WI38 (cell line): ENCODE measurements around the gene HSPA1L.

ENCODE experiments used
- H3K4me3 ChIP-seq: 2 replicates; pipeline ENCODE4 v1.5.1; 2011; ENCODE audit warnings: low read depth, mild to moderate bottlenecking, control low read depth, low read length
- TF ChIP-seq, protein P1 (sequence below): IDR thresholded peaks from 2 replicates; pipeline ENCODE4 v1.5.1; 2012; ENCODE audit warnings: low read depth, mild to moderate bottlenecking, control low read depth, low read length

HSPA1L gene

DNA sequence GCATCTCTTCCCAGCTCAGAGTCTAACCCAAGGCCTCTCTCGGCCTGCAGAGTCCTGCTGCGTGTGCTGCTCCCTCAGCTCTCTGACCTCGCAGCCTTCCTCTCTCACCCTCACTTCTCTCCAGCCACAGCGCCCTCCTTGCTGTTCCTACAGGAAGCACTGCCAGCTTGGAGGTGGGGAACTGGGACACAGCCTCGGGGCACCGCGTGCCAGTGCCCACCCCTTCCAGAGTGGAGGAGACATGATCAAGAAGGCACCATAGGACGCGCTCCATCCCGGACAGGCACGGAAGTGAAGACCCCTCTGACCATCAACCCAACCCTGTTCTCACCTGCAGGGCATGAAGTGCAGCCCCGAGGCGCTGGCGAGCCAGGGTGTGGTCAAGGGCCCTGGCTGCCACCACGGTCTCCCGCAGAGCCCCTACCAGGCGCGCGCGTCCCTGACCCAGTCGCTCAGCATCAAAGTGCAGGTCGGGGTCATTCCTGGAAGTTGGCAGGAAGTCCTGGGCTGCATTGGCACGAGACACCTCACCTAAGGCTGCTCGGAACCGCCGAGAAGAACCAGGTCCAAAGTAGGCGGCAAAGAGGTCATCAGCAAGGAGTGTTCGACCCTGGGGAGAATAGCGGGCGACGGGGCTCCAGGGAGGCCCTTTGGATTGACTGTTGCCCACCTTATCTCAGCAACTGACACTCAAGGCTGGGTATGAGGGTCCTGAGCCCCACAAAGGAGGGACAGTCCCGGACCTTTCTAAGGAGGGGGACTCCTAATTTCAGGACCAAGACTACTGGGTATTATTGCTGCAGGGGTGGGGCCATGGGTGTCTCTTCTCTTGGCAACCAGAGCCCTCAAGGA lies 39.2 kb downstream of the HSPA1L start:
- TF ChIP-seq, protein P1, sequence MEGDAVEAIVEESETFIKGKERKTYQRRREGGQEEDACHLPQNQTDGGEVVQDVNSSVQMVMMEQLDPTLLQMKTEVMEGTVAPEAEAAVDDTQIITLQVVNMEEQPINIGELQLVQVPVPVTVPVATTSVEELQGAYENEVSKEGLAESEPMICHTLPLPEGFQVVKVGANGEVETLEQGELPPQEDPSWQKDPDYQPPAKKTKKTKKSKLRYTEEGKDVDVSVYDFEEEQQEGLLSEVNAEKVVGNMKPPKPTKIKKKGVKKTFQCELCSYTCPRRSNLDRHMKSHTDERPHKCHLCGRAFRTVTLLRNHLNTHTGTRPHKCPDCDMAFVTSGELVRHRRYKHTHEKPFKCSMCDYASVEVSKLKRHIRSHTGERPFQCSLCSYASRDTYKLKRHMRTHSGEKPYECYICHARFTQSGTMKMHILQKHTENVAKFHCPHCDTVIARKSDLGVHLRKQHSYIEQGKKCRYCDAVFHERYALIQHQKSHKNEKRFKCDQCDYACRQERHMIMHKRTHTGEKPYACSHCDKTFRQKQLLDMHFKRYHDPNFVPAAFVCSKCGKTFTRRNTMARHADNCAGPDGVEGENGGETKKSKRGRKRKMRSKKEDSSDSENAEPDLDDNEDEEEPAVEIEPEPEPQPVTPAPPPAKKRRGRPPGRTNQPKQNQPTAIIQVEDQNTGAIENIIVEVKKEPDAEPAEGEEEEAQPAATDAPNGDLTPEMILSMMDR = no peak
- no peak overlapping the region for H3K4me3 ChIP-seq

DNA sequence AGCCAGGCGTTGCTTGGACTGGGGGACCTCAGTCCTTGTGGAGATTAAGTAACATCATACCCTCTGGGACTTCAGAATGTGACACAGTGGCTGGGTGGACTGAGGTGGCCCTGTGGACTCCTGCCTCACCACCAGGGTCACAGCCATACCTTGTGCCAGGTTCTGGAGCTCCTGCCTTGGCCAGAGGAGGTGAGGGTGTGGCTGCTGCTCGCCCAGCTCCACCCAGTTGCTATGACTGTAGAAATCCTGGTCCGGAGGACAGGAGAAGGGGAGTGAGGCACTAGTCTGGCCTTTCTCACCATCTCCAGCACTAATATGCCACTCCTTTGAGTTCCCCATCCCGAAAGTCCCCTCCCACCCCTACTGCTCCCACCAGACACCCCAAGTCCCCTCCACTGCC lies 39.9 kb downstream of the HSPA1L start:
- H3K4me3 ChIP-seq = no peak overlapping the region

DNA sequence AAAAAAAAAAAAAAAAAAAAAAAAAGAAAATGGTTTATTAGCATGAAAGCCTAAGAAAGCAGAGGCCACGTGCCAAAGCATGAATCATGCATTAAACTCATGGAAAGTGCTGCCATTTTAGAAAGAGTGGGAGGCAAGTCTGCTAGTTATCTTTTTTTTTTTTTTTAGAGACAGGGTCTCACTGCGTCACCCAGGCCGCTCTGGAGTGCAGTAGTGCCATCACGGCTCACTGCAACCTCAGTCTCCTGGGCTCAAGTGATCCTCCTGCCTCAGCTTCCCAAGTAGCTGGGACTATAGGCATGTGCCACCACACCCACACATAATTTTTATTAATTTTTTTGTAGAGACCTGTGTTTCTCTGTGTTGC lies 43.1 kb downstream of the HSPA1L start:
- TF ChIP-seq, protein P1 = no peak

More for the DNA sequence above, 39.9 kb downstream of the HSPA1L start:
- TF ChIP-seq, protein P1 = no peak

DNA sequence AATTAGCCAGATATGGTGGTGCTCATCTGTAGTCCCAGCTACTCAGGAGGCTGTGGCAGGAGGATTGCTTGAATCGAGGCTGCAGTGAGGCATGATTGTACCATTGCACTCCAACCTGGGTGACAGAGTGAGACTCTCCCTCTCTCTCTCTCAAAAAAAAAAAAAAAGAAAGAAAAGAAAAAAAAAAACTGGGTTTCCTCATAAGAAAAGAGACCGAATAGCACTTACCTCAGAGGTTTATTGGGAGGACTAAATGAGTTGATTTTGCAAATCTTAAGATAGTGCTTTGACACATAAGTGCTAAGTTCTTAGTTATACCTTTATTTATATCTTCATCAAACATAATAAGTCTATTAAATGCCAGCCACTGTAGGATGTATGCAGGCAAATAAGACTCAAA lies 44.2 kb downstream of the HSPA1L start:
- H3K4me3 ChIP-seq = no peak overlapping the region
- TF ChIP-seq, protein P1 = no peak

More for the DNA sequence above, 43.1 kb downstream of the HSPA1L start:
- H3K4me3 ChIP-seq = no peak overlapping the region

DNA sequence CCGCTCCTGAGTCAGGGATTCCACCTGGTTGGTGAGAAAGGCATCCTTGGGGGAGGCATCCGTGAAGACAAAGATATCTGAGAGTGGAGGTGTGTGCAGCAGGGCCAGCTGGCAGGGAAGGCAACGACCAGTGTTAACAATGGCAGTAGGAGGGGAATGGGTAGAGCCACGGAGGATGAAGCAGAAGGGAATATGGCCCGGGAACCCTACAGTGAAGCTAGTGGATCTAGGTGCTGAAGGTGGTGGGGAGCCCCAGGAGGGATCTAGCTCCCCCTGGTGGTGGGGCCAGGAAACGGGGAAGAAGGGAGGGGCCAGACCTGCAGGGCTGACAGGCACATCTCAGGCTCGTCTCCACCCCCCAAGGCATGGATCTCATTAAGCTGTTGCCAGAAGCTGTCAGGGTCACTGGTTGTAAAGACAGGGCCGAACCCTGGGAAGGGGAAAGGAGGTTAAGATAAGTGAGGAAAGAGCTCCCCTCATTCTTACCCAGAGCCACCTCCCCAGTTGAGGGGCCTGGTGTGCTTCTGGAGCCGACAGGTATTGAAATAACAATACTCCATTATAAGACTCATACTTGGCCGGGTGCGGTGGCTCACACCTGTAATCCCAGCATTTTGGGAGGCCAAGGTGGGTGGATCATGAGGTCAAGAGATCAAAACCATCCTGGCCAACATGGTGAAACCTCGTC lies 45.3 kb downstream of the HSPA1L start:
- no peak overlapping the region for H3K4me3 ChIP-seq
- TF ChIP-seq, protein P1 = peak; percentile 86

DNA sequence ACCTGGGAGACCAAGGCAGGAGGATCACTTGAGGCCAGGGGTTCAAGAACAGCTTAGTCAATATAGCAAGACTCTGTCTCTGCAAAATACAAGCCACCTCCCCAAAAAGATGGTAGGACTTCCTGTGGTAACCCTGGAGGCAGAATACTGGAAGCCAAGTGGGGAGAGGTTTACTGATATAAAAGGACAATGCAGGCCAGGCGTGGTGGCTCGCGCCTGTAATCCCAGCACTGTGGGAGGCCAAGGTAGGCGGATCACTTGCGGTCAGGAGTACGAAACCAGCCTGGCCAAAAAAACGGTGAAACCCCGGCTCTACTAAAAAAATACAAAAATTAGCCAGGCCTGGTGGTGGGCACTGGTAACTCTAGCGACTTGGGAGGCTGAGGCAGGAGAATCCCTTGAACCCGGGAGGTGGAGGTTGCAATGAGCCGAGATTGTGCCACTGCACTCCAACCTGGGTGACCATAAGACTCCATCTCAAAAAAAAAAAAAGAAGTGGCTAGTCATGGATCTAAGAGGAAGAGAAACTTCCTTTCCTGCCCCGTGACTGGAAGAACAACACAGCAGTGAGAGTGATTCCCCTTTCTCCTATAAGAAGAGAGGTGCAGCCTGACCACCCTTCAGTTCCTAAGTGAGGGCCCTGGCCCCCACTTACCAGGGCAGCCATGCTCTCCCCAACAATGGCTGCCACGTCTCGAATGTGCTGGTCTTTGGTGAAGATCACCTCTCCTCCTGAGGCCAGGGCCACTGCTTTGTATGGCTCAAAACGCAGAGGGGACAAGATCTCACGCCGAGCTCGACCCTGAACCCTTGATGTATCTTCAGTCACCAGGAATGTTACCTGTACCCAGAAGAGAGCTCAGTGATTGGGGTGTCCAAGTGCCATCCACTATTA lies 46.5 kb downstream of the HSPA1L start:
- H3K4me3 ChIP-seq = no peak overlapping the region
- TF ChIP-seq, protein P1 = no peak
